Measurements from ENCODE around the gene DNAJC13.

The DNAJC13 gene

DNA sequence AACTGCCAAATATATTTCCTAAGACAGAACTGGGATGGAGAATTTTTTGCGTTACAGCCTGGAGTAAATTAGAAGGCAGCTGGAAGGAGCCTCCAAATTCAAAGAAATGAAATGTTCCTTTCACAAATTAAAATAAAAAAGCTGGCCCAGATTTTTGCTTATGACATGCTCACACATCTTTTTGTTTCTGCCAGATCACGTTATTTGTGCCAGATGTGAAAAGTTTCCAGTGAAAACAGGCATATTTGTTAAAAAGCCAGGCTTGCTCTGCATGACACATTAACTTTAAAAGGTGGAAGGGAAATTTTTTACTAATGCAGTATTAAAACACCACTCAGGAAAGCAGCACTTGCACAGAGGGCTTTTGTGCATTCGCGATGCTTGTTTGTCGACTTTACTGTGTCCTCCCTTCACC, 156.5 kb downstream of the DNAJC13 start:
- TF ChIP-seq BHLHE40 (IDR thresholded peaks at IDR 0.05; ENCODE audit: borderline replicate concordance) (no peak), ELF4 (IDR thresholded peaks at IDR 0.05) (no peak)
- TF ChIP-seq, protein P1, sequence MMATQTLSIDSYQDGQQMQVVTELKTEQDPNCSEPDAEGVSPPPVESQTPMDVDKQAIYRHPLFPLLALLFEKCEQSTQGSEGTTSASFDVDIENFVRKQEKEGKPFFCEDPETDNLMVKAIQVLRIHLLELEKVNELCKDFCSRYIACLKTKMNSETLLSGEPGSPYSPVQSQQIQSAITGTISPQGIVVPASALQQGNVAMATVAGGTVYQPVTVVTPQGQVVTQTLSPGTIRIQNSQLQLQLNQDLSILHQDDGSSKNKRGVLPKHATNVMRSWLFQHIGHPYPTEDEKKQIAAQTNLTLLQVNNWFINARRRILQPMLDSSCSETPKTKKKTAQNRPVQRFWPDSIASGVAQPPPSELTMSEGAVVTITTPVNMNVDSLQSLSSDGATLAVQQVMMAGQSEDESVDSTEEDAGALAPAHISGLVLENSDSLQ (IDR thresholded peaks at IDR 0.05), result no peak
- POLR2A ChIA-PET, result no interaction called here
- no peak for DNase-seq (ENCODE audit: extremely low spot score)
- CTCF ChIA-PET, result no interaction called here

DNA sequence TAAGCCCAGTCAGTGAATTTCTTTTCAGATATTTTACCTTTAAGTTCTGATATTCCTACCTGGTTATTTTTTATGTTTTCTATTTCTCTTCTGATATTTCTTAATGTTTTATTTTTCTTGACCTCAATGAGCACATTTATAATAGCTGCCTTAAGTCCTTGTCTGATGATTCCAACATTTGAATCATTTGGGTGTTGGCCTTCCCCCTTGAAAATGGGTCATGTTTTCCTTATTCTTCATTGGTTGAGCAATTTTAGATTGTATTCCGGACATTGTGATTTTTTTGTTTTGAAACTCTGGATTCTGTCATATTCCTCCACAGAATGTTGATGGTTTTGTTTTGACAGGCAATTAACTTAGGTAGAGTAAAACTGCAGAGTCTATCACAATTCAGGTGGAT, 170.1 kb downstream of the DNAJC13 start:
- TF ChIP-seq FOXM1 (IDR thresholded peaks at IDR 0.05; ENCODE audit: borderline replicate concordance), result no peak
- TF ChIP-seq SUZ12 (IDR thresholded peaks at IDR 0.05), result no peak
- TF ChIP-seq ARNT (IDR thresholded peaks at IDR 0.05), result no peak
- TF ChIP-seq FOXK2 (IDR thresholded peaks at IDR 0.05), result no peak
- no peak for TF ChIP-seq ZNF384 (IDR thresholded peaks at IDR 0.05)
- TF ChIP-seq ELF4 (IDR thresholded peaks at IDR 0.05), result no peak
- TF ChIP-seq, protein P1 (IDR thresholded peaks at IDR 0.05), result no peak
- TF ChIP-seq SP1 (IDR thresholded peaks at IDR 0.05), result no peak
- TF ChIP-seq BHLHE40 (IDR thresholded peaks at IDR 0.05; ENCODE audit: borderline replicate concordance), result no peak
- no peak for TF ChIP-seq CTBP1 (IDR thresholded peaks at IDR 0.05; ENCODE audit: borderline replicate concordance)
- no peak for TF ChIP-seq TARDBP (IDR thresholded peaks at IDR 0.05)
- TF ChIP-seq LEF1 (IDR thresholded peaks at IDR 0.05; ENCODE audit: borderline replicate concordance), result no peak
- TF ChIP-seq NFRKB (IDR thresholded peaks at IDR 0.05), result no peak
- TF ChIP-seq L3MBTL2 (conservative IDR thresholded peaks at IDR 0.05), result no peak
- no peak for TF ChIP-seq HDGF (IDR thresholded peaks at IDR 0.05; ENCODE audit: borderline replicate concordance)
- TF ChIP-seq FOXA1 (IDR thresholded peaks at IDR 0.05), result no peak
- POLR2A ChIA-PET, result no interaction called here
- CTCF ChIA-PET, result no interaction called here

More for the DNA sequence above, 170.1 kb downstream of the DNAJC13 start:
- no peak for DNase-seq (ENCODE audit: extremely low spot score)

Data from HEK293T (cell line).